Suprapubic skin (tissue), 4 donors: ENCODE measurements around the gene MYB. TPM values are rescaled to one million over a fixed set of nuclear protein-coding genes. Genes with fewer than 3 reads are reported as not detected.

Source experiments
- DNase-seq, 2 donors: peaks; one replicate each; pipeline ENCODE4 v3.0.0-alpha.2; 2019; ENCODE audit warnings: low spot score in 2 of 2
- H3K27ac ChIP-seq: fragments of 200-600 bp; sonication (generic); one replicate; pipeline ENCODE4 v1.5.1; 2019
- H3K27me3 ChIP-seq: fragments of 200-600 bp; sonication (generic); one replicate; pipeline ENCODE4 v1.5.1; 2019
- H3K36me3 ChIP-seq: fragments of 200-600 bp; sonication (generic); one replicate; pipeline ENCODE4 v1.5.1; 2019
- H3K4me1 ChIP-seq: fragments of 200-600 bp; sonication (generic); one replicate; pipeline ENCODE4 v1.5.1; 2019
- H3K4me3 ChIP-seq: fragments of 200-600 bp; sonication (generic); one replicate; pipeline ENCODE4 v1.5.1; 2019; ENCODE audit warnings: mild to moderate bottlenecking
- H3K9me3 ChIP-seq: fragments of 200-600 bp; sonication (generic); one replicate; pipeline ENCODE4 v1.5.1; 2019
- EP300 ChIP-seq: sonication (generic); formaldehyde crosslinking; IDR thresholded peaks from one replicate; pipeline ENCODE4 v1.6.1; 2017; ENCODE audit warnings: antibody characterized with exemption
- POLR2A ChIP-seq, 2 donors: fragments of 450-650 bp; IDR thresholded peaks; one replicate each; pipeline ENCODE4 v1.6.1; 2017; ENCODE audit warnings: antibody characterized with exemption in 2 of 2, mild to moderate bottlenecking in 2 of 2, moderate library complexity in 2 of 2
- POLR2AphosphoS5 ChIP-seq, 3 donors: sonication (generic); formaldehyde crosslinking; IDR thresholded peaks; one replicate each; pipeline ENCODE4 v1.6.1; 2017; ENCODE audit warnings: antibody characterized with exemption in 3 of 3
- WGBS: methylation state at CpG from one replicate; pipeline ENCODE4 v1.1.5; 2018; 5-methylcytosine and 5-hydroxymethylcytosine counted together
- total RNA-seq, 4 donors: library from RNA; depleted of rRNA; stranded (reverse); fragments of >200 nt; gene quantifications; one replicate each; pipeline ENCODE4 v1.1.0, GENCODE V29; 2016
- TF ChIP-seq, protein P1 (sequence below), 2 donors: fragments of 200-600 bp in 1 of 2; fragments of 450-650 bp in 1 of 2; sonication (generic) in 1 of 2; IDR thresholded peaks; one replicate each; pipeline ENCODE4 v1.5.1; 2016 to 2019; ENCODE audit warnings: antibody characterized with exemption in 2 of 2, mild to moderate bottlenecking in 1 of 2, moderate library complexity in 1 of 2

MYB gene
- total RNA-seq, 4 donors from 2014 or later, result 5.1 to 18.0 (median 8.8) TPM

DNA sequence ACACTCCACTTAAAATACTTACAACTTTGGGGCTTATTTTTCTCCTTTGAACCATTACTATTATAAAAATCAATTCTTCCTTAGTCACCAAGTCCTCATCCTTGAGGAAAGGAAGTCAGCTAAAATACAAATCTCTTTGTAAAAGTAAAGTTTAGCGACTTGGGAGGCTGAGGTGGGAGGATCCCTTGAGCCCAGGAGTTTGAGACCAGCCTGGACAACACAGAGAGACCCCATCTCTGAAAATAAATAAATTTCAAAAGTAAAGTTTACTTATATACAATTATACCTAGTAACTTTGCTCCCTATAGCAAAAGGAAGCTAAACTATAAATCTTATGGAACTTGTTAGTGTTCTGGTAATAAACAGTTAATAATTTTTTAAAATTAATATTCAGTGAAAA lies 40.4 kb downstream of the MYB start:
- WGBS, result 86% methylated on average over 1 of the region's 1 CpG
- DNase-seq, result no peak
- Histone ChIP-seq H3K36me3 (no peaks in the 10 kb centered on the region), H3K27ac (no peak overlapping the region), H3K4me3 (no peak overlapping the region), H3K9me3 (no peaks in the 10 kb centered on the region), H3K27me3 (no peaks in the 10 kb centered on the region), H3K4me1 (no peaks in the 10 kb centered on the region)
- no peak for TF ChIP-seq POLR2AphosphoS5 (IDR thresholded peaks at IDR 0.05)
- TF ChIP-seq POLR2A (IDR thresholded peaks at IDR 0.05), result no peak
- TF ChIP-seq EP300, result no peak
- TF ChIP-seq, protein P1, sequence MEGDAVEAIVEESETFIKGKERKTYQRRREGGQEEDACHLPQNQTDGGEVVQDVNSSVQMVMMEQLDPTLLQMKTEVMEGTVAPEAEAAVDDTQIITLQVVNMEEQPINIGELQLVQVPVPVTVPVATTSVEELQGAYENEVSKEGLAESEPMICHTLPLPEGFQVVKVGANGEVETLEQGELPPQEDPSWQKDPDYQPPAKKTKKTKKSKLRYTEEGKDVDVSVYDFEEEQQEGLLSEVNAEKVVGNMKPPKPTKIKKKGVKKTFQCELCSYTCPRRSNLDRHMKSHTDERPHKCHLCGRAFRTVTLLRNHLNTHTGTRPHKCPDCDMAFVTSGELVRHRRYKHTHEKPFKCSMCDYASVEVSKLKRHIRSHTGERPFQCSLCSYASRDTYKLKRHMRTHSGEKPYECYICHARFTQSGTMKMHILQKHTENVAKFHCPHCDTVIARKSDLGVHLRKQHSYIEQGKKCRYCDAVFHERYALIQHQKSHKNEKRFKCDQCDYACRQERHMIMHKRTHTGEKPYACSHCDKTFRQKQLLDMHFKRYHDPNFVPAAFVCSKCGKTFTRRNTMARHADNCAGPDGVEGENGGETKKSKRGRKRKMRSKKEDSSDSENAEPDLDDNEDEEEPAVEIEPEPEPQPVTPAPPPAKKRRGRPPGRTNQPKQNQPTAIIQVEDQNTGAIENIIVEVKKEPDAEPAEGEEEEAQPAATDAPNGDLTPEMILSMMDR (IDR thresholded peaks at IDR 0.05), result no peak

DNA sequence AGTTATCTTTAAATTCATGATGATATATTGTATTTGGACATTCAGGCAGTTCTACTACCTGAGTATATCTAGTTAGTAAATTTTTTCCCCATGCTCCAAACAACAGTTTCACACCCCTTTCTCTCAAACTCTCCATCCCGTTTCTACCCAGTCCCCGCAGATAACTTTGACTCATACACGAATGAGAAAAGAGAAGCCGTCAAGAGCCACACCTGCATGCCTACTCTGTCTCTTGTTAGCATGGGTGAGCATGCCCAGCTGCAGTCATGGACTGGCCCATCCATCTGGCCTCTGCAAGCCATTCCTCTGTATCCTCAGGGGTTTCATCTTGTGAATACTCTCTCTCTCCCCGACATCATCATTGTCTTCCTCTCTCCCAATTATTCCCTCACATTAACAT lies 41.5 kb downstream of the MYB start:
- TF ChIP-seq EP300, result no peak
- no peak for TF ChIP-seq POLR2A (IDR thresholded peaks at IDR 0.05)
- no peak for TF ChIP-seq POLR2AphosphoS5 (IDR thresholded peaks at IDR 0.05)
- TF ChIP-seq, protein P1 (IDR thresholded peaks at IDR 0.05), result no peak
- H3K4me1 ChIP-seq, result no peaks in the 10 kb centered on the region
- no peak for DNase-seq
- H3K36me3 ChIP-seq, result no peaks in the 10 kb centered on the region
- H3K27me3 ChIP-seq, result no peaks in the 10 kb centered on the region
- H3K27ac ChIP-seq, result no peak overlapping the region
- no peaks in the 10 kb centered on the region for H3K9me3 ChIP-seq
- 85% methylated on average over 5 of the region's 5 CpGs for WGBS
- no peak overlapping the region for H3K4me3 ChIP-seq

DNA sequence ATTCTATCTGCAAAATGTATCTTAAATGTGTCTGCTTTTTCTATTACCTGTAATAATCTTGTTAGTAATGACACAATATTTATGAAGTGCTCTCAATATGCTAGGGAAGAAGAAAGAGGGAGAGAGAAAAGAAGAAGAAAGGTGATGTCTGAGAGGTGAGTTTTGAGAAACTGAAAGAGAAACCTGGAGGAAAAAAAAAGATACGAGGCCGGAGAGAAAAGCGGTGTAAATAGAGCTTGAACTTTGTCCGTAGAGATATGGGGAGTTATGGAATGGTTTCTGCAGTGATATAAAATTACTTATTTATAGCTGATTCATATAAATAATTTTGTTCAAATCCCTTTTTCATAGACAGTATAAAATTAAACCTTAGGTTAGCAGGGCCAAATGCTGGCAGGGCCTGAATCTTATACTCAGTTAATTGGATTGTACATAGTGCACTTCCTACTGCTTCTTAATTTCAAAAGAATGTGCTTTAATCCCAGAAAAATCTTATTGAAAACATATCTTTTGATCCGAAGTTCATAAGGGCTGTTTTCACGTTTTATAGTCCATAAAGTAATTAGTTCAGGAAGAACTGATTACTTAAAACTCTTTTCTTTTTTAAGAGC lies 43.0 kb downstream of the MYB start:
- Histone ChIP-seq H3K9me3 (no peaks in the 10 kb centered on the region), H3K4me1 (no peaks in the 10 kb centered on the region), H3K4me3 (no peak overlapping the region), H3K27ac (no peak overlapping the region), H3K36me3 (no peaks in the 10 kb centered on the region), H3K27me3 (no peaks in the 10 kb centered on the region)
- 76% methylated on average over 6 of the region's 6 CpGs for WGBS
- no peak for DNase-seq
- TF ChIP-seq POLR2A (IDR thresholded peaks at IDR 0.05), result no peak
- TF ChIP-seq, protein P1 (IDR thresholded peaks at IDR 0.05), result no peak
- no peak for TF ChIP-seq EP300
- TF ChIP-seq POLR2AphosphoS5 (IDR thresholded peaks at IDR 0.05), result no peak

DNA sequence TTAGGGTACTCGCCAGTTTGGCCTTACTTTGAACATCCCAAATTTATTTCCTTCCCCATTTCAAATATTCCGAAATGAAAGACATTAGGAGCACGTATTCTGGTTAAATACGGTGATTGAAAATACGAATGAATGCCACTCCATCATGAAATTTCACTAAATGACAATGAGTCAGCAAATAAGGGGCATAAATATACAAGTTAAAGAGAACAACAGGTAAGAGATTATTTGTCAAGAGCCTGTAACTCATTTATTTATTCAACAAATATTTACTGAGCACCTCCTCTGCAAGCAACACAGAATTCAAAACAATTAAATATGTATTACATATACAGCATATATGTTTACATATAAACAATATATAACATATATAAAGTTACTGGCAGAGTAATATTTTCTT lies 44.8 kb downstream of the MYB start:
- TF ChIP-seq POLR2A (IDR thresholded peaks at IDR 0.05) (no peak), POLR2AphosphoS5 (IDR thresholded peaks at IDR 0.05) (no peak), EP300 (no peak)
- TF ChIP-seq, protein P1 (IDR thresholded peaks at IDR 0.05), result no peak
- DNase-seq, result no peak
- Histone ChIP-seq H3K9me3 (no peaks in the 10 kb centered on the region), H3K4me1 (no peaks in the 10 kb centered on the region), H3K27me3 (no peaks in the 10 kb centered on the region), H3K36me3 (no peaks in the 10 kb centered on the region), H3K4me3 (no peak overlapping the region), H3K27ac (no peak overlapping the region)
- 90% methylated on average over 5 of the region's 5 CpGs for WGBS

DNA sequence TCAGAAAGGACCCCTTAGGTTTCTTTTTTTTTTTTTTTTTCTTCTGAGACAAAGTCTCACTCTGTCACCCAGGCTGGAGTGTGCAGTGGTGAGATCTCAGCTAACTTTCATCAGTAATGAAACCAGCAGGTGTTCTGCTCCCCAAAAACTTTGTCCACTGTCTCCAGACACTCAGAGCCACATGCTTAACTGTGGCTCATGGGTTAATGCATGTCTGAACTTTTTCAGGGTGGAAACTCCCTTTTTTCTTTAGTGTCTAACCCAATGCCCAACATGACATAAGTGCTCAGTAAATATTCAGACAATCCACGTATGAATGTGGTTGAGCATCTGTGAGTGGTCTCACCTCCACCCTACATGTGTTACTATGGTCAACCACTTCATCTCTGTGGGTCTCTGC lies 45.4 kb downstream of the MYB start:
- DNase-seq, result no peak
- H3K9me3 ChIP-seq, result no peaks in the 10 kb centered on the region
- no peak overlapping the region for H3K4me3 ChIP-seq
- no peaks in the 10 kb centered on the region for H3K36me3 ChIP-seq
- 56% methylated on average over 1 of the region's 1 CpG for whole genome bisulfite sequencing
- H3K27me3 ChIP-seq, result no peaks in the 10 kb centered on the region
- H3K27ac ChIP-seq, result no peak overlapping the region
- no peaks in the 10 kb centered on the region for H3K4me1 ChIP-seq
- TF ChIP-seq EP300 (no peak), POLR2AphosphoS5 (IDR thresholded peaks at IDR 0.05) (no peak), POLR2A (IDR thresholded peaks at IDR 0.05) (no peak)
- TF ChIP-seq, protein P1 (IDR thresholded peaks at IDR 0.05), result no peak
